Adrenal gland (tissue), 12 donors: ENCODE measurements around the gene ITFG1. TPM values are rescaled to one million over a fixed set of nuclear protein-coding genes. Genes with fewer than 3 reads are reported as not detected.

Experiments used
- DNase-seq, 7 donors: peaks; one replicate each; pipeline ENCODE4 v3.0.0-alpha.2; 2019 to 2020
- H3K27ac ChIP-seq, 5 donors: fragments of 200-600 bp; sonication (generic) in 4 of 5; 1 replicate in 3 of 5; 2 replicates in 2 of 5; pipeline versions ENCODE4 v1.5.1 to v1.8.0; 2016 to 2020; ENCODE audit warnings: mild to moderate bottlenecking in 1 of 5
- H3K27me3 ChIP-seq: fragments of 200-600 bp; 2 replicates; pipeline ENCODE4 v1.8.0; 2021
- H3K36me3 ChIP-seq, 2 donors: fragments of 200-600 bp; replicated peaks in 1 of 2; 1 replicate in 1 of 2; 2 replicates in 1 of 2; pipeline versions ENCODE4 v1.5.1 to v1.8.0; 2018 to 2022
- H3K4me1 ChIP-seq, 2 donors: fragments of 200-600 bp; replicated peaks in 1 of 2; 1 replicate in 1 of 2; 2 replicates in 1 of 2; pipeline versions ENCODE4 v1.5.1 to v1.8.0; 2018 to 2021
- H3K4me3 ChIP-seq, 4 donors: fragments of 200-600 bp; sonication (generic) in 3 of 4; one replicate each; pipeline ENCODE4 v1.5.1; 2016 to 2018
- H3K9me3 ChIP-seq, 3 donors: fragments of 200-600 bp; sonication (generic) in 1 of 3; replicated peaks in 1 of 3; 1 replicate in 2 of 3; 2 replicates in 1 of 3; pipeline versions ENCODE4 v1.5.1 to v1.8.0; 2016 to 2021
- CTCF ChIP-seq, 6 experiments: fragments of 450-650 bp in 4 of 6; fragments of 200-600 bp in 2 of 6; sonication (generic) in 1 of 6; IDR thresholded peaks; 1 replicate in 5 of 6; 2 replicates in 1 of 6; pipeline versions ENCODE4 v1.5.1 to v1.8.0; 2016 to 2021; ENCODE audit warnings: antibody characterized with exemption in 6 of 6, mild to moderate bottlenecking in 2 of 6, moderate library complexity in 1 of 6
- POLR2A ChIP-seq, 2 donors: fragments of 450-650 bp; IDR thresholded peaks; one replicate each; pipeline ENCODE4 v1.6.1; 2017; ENCODE audit warnings: antibody characterized with exemption in 2 of 2, mild to moderate bottlenecking in 2 of 2, moderate library complexity in 1 of 2
- WGBS, 4 donors: extraction: QIAGEN DNeasy Blood & Tissue Kit in 2 of 4; methylation state at CpG; one replicate each; pipeline versions ENCODE4 v1.1.5 to v1.1.7; 2013 to 2017; 5-methylcytosine and 5-hydroxymethylcytosine counted together
- intact Hi-C, 2 donors: fragments of 100-400 bp; cut with DNase I; formaldehyde crosslinking; loops; one replicate each; pipeline versions ENCODE4 v1.14.1 to v1.15.0; 2022 to 2023
- polyA plus RNA-seq, 3 donors: library from polyadenylated mRNA; stranded (reverse); fragments of 200-250 nt in 2 of 3; fragments of 350-450 nt in 1 of 3; fragmentation: Illumina TruSeq in 1 of 3; extraction: RNeasy Lipid Tissue Mini Kit (QIAGEN cat#74804) in 1 of 3; gene quantifications; one replicate each; pipeline ENCODE4 v1.2.3, GENCODE V29; 2013 to 2014
- total RNA-seq, 9 donors: library from RNA; depleted of rRNA in 4 of 9; stranded (reverse); fragments of >200 nt in 4 of 9; fragments of 120-200 nt in 1 of 9; fragmentation: NEBNext Ultra II Directional in 1 of 9; extraction: Animal tissue kit (Norgen Biotek cat#: 25700) in 1 of 9; gene quantifications; one replicate each; pipeline versions ENCODE4 v1.1.0 to v1.2.4, GENCODE V29; 2013 to 2023
- donor health status: healthy with polysubstance abuse.
- donor health status: Bipolar disorder and iron deficiency.
- donor health status: DM: yes; HTN: yes; CAD: no.
- donor health status: DM: no; HTN: no; CAD: no.
- donor health status: DM: no; HTN: no; CAD: no.
- donor health status: DM: yes; HTN: yes; CAD: no.

Gene ITFG1
- total and polyA plus RNA-seq, 12 donors, result 8.4 to 246 (median 84.4) TPM

DNA sequence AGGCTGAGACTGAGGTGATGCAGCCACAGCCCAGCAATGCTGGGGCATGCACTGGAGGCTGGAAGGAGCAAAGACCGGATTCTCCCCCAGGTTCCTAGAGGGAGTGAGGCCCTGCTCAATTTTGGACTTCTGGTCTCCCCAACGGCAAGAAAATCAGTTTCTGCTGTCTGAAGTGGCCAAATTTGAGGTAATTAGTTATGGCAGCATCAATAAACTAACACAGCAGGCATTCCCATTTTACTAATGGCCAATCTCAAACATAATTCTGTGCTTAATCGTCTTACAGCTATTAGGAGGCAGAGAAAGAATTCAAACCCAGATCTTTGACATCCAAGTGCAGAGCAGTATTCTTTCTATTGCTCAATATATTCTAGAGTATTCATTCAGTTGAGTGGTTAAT lies 333.3 kb downstream of the ITFG1 start:
- no peak overlapping the region for H3K27ac ChIP-seq
- intact Hi-C loops, result no loop called here
- H3K36me3 ChIP-seq, result no peaks in the 10 kb centered on the region
- no peaks in the 10 kb centered on the region for H3K9me3 ChIP-seq
- TF ChIP-seq POLR2A (IDR thresholded peaks at IDR 0.05) (no peak), CTCF (IDR thresholded peaks at IDR 0.05) (no peak)
- no peak overlapping the region for H3K4me3 ChIP-seq
- DNase-seq, result no peak
- WGBS, 4 donors, result 85 to 99% (median 94%) methylated on average over 3 of the region's 3 CpGs
- no peaks in the 10 kb centered on the region for H3K4me1 ChIP-seq
- H3K27me3 ChIP-seq, result no peaks in the 10 kb centered on the region

DNA sequence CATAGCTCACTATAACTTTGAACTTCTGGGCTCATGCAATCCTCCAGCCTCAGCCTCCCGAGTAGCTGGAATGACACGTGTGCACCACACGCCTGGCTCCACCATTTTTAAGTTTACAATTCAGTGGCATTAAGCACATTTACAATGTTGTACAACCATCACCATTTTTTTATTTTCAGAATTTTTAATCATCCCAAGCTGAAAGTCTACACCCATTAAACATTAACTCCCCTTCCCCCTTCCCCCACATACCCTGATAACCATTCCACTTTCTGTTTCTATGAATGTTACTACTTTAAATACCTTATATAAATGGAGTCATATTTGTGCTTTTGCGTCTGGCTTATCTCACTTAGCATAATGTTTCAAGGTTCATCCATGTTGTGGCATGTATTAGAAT lies 335.1 kb downstream of the ITFG1 start:
- intact Hi-C loops, result no loop called here

DNA sequence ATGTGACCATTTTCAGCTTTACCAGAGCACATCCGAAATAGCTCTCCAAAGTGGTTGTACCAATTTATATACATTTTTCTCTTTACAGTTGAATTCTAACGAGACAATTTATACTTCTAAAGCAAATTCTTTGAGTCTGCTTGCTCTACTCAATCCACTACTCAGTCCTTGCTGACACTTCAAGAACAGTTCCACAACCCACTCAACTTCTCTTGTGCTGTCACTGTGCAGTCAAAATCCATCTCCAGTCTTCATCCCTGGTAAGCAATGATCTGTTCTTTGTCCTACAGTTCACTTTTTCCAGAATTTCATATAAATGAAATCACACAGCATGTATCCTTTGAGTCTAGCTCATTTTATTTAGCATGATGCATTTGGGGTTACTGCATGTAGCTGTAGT lies 347.7 kb downstream of the ITFG1 start:
- no peaks in the 10 kb centered on the region for H3K27me3 ChIP-seq
- no peak overlapping the region for H3K4me3 ChIP-seq
- no peak overlapping the region for H3K27ac ChIP-seq
- DNase-seq, result no peak
- H3K36me3 ChIP-seq, result no peaks in the 10 kb centered on the region
- intact Hi-C loops, result no loop called here
- TF ChIP-seq POLR2A (IDR thresholded peaks at IDR 0.05) (no peak), CTCF (IDR thresholded peaks at IDR 0.05) (no peak)
- H3K4me1 ChIP-seq, result no peaks in the 10 kb centered on the region
- H3K9me3 ChIP-seq, result no peaks in the 10 kb centered on the region
- 90 to 97% (median 93%) methylated on average over 2 of the region's 2 CpGs for WGBS, 4 donors

More for the DNA sequence above, 335.1 kb downstream of the ITFG1 start:
- no peak for TF ChIP-seq CTCF (IDR thresholded peaks at IDR 0.05)
- TF ChIP-seq POLR2A (IDR thresholded peaks at IDR 0.05), result no peak
- Histone ChIP-seq H3K27me3 (no peaks in the 10 kb centered on the region), H3K4me3 (no peak overlapping the region), H3K4me1 (no peaks in the 10 kb centered on the region), H3K36me3 (no peaks in the 10 kb centered on the region), H3K27ac (no peak overlapping the region), H3K9me3 (no peaks in the 10 kb centered on the region)
- no peak for DNase-seq
- 90 to 98% (median 92%) methylated on average over 4 of the region's 4 CpGs for WGBS, 4 donors

- 95 to 99% (median 96%) methylated on average over 3 of the region's 3 CpGs for WGBS, 4 donors
- Histone ChIP-seq H3K9me3 (no peaks in the 10 kb centered on the region), H3K4me1 (no peaks in the 10 kb centered on the region), H3K27ac (no peak overlapping the region), H3K36me3 (no peaks in the 10 kb centered on the region), H3K27me3 (no peaks in the 10 kb centered on the region), H3K4me3 (no peak overlapping the region)
- no peak for TF ChIP-seq POLR2A (IDR thresholded peaks at IDR 0.05)
- TF ChIP-seq CTCF (IDR thresholded peaks at IDR 0.05), result no peak
- intact Hi-C loops, result no loop called here
- DNase-seq, result no peak
Observed at GRCh38 chr16:47110939-47111338, 349.9 kb downstream of the ITFG1 start.
